Activated CD4-positive, alpha-beta T cell treated with anti-CD3 and anti-CD28 coated beads for 1 hour (primary cell): ENCODE data around the gene KIAA0825.

Experiments
- DNase-seq: peaks from one replicate; pipeline ENCODE4 v3.0.0-alpha.2; 2020

Gene KIAA0825

GRCh38 chr5:94501365-94501764 lies 117.0 kb downstream of the KIAA0825 start:
- no peak for DNase-seq

DNA sequence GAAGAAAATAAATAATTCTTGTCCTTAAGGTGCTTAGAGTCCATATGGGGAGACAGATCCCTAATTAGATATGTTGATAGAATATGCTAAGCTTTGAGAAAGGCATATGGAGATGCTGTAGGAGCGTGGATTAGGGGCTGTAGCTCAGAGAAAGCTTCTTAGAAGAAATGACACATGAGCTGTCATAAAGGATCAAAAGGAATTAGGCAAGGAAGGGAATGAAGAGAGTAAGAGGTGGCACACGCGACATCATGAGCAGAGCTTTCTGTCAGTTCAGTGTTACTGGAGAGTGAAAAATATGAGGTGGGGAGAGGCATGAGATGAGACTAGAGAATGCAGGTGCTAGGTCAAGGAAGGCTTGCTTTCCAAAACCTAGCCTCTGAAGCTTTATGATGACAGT lies 118.6 kb downstream of the KIAA0825 start:
- DNase-seq, result no peak

DNA sequence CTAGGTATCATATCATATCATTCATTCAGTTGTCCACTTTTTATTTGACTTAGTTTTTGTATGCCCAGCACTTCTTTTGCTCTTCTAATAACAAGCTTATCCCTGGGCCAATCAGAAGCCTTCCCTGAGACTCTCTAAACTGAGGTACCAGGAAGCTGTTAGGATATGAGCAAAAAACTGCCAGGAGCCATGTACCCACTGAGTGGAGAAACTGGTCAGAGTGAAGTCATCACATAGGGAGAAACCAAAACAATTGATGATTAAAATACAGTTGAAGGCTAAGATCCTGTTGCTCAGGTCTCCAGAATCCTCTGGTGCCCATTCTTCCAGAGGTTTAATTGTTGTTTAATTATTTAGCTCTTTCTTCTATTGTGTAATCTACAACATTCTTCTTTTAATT lies 120.2 kb downstream of the KIAA0825 start:
- DNase-seq, result no peak

DNA sequence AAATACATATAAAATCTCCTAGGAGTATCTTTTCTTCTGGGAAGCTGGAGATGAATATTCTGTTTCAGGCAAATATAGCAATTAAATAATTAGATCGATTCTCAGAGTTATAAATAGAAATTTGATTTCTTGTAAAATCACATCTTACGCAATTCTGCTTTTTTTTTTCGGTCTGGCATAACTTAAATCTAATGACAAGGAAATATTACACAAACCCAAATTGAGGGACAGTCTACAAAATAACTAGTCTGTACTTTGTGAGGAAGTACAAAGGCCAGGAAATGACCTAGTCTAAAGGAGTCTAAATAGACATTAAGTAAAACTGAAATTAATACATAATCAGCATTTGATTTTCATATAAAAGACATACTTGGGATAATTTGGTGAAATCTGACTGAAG lies 133.3 kb downstream of the KIAA0825 start:
- no peak for DNase-seq

DNA sequence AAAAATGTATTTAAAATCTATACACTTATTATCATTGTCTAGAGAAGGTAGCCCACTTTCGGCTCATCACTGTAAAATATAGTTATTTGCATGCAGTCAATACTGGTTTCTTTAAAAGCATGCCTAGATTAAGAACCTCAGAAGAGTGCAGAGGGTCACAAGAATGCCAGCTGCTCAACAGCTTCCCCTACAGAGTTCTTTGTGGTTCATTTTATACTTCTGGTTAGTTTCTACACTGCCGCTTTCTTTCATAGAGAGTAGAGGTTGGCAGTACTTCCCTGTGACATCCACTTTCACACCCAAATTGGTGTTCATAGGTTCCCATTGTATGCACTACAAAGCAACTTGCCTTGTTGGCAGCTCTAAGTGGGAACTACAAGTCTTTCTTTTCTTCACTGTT lies 137.3 kb downstream of the KIAA0825 start:
- DNase-seq, result no peak

DNA sequence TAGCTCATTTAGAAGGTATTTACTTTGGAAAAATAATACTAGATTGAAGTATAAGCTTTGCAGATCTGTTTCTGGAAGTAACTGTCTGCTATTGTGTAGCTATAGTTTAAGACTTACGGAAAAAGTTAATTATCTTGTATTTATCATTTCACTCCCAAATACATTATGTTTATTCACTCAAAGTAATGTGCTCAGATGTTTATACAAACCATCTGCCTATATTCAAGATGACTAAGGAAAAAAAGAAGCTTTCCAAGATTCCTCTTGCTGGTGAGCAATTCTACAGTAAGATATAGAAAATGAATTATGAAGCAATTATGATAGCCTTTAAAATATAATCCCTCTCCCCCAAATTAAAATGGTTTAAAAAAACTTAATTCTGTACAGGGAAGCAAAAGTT lies 137.9 kb downstream of the KIAA0825 start:
- no peak for DNase-seq

- DNase-seq, result no peak
These were observed 144.5 kb downstream of the KIAA0825 start for GRCh38 chr5:94473936-94474335.

DNA sequence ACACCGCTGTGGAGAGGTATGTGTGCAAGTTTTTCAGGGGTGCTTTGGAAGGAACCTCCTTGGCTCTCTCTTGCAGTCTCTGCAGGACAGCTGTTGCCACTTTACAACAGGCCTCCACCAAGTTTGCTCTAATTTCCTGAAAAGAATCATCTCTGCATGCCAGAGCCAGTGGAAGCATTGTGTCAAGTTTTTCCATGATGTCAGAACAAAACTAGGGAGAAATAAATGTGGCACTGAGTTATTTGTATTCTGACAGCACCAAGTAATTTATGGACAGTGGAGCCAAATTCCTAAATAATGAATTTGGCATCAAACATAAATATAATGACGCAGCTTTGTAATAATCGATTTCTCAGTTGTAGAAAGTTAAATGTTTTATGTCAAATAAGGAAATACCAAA lies 146.9 kb downstream of the KIAA0825 start:
- DNase-seq, result no peak

DNA sequence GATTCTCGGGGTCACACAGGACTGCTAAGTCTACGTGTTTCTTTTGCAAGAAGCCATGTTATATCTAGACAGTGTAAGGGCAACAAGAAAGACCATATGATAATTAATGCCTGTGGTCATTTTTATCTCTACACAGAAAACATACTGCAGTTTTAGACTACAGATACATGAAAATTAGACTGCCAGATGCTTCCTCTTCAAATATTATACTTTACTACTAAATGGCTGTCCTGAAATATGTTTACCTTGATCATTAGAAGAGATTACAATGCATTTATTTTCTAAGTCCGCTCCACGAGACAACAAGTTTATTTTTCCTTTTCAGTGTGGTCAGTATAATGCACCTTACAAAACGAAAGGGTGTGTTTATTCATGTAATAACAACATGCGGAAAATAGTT lies 147.6 kb downstream of the KIAA0825 start:
- DNase-seq, result no peak

- DNase-seq, result no peak
These were observed 148.5 kb downstream of the KIAA0825 start for GRCh38 chr5:94469894-94470329.

- no peak for DNase-seq
These were observed 150.2 kb downstream of the KIAA0825 start for GRCh38 chr5:94467954-94468930.

GRCh38 chr5:94467346-94467953 lies 151.0 kb downstream of the KIAA0825 start:
- no peak for DNase-seq

GRCh38 chr5:94463739-94464138 lies 154.7 kb downstream of the KIAA0825 start:
- DNase-seq, result no peak

GRCh38 chr5:94461131-94461530 lies 157.3 kb downstream of the KIAA0825 start:
- no peak for DNase-seq

DNA sequence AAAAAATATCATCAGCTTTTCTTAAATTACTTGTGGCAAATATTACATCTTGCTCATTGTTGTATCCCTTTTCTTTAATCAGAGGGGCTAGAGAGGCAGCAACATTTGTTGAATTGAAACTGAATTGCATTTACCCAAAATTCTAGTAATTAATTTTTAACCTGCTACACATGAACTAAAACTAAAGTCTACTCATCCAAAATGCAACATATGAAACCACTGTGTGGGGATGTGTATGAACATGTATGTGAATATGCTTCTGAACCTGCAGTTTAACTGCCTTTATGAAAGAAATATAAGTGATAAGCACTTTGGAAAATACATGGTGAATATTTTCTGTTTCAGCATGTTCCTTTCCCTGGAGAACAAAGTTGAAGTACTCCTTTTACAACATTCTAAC lies 158.5 kb downstream of the KIAA0825 start:
- no peak for DNase-seq

DNA sequence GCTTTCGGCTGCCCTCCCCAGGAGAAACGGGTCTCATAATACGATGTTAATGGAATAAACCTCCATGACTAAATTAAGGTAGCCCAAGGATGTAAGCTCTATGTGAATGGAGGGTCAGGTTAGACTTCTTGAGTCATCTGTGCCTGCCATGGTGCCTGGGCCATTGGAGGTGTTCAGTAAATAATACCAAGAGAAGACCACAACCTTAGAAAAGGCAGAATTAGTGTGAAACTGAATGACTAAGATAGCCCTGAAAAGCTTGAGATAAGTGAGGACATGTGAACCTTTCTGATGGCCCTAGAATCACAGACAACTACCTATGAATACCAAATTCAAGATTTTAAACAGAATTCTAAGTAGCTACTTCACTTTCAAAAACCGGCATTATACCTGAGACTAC lies 160.6 kb downstream of the KIAA0825 start:
- DNase-seq, result no peak

- no peak for DNase-seq
These were observed 172.7 kb downstream of the KIAA0825 start for GRCh38 chr5:94445726-94446125.

GRCh38 chr5:94442991-94443390 lies 175.4 kb downstream of the KIAA0825 start:
- DNase-seq, result no peak

DNA sequence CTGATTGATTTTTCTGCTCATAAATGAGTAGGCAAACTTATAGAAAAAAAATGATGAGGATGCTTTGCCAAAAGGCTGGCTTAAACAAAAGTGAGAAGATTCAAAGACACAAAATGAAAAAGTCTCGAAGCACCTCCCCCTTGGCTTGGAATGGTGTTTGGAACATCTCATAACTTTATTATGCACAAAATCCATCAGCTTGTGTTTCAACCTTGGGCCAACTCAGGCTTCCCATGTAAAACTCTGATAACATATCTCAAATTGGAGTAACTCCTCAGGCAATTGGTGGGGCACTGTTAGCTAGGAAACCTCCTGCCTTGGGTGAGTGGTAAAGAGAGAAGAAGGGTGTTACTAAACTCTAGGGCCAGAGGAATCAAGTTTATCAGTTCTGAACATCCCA lies 176.3 kb downstream of the KIAA0825 start:
- no peak for DNase-seq

DNA sequence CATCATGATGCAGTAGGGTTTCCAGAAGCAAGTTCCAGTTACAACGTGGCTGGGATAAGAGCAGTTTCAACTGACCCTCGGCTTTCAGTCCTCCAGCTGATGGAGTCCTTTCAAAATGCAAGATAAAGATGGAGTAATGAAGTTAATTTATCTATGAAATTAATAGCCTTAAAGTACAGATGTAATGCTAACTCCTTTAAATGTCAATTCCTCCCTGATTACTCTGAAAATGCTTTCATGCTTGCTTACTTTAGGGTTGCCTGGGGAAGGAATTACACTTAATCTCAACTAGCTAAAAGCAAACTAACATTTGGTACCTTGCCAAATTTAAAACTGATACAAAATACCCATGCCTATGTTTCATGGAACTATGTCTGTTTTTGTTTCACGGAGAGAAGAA lies 178.4 kb downstream of the KIAA0825 start:
- DNase-seq, result no peak

GRCh38 chr5:94433397-94434163 lies 184.8 kb downstream of the KIAA0825 start:
- DNase-seq, result no peak

DNA sequence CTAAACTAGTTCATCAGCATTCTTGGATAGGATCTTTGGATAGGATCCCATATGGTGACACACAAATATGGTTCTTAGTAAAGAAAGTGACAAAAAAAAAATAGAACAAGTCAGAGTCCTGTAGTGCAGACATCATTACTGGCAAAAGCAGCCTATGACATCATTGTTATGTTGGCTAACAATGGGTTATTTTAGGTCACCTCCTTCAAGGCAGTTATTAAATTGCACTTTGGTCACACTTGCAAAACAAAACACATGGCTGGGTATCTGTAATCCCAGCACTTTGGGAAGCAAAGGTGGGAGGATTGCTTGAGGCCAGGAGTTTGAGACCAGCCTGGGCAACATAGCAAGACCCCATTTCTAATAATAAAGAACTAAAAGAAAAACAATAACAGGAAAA lies 185.9 kb downstream of the KIAA0825 start:
- DNase-seq, result no peak

DNA sequence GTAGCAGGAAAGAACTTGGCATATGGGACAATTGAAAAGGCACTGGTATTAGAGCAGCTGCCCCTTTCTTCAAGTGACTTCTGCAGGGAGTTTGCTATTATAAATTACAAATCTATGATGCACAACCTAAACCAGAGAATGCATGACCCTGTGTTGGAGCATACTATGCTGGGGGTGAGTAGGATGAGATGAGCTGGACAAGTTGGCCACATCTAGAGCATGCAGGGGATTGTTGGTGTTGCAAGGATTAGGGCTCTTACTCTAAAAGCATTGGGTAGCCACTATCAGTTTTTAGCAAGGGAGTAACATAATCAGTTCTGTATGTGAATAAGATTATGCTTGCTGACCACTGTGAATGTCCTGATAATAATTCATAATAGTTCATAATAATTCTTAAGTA lies 186.7 kb downstream of the KIAA0825 start:
- DNase-seq, result no peak

- no peak for DNase-seq
These were observed 188.8 kb downstream of the KIAA0825 start for GRCh38 chr5:94429566-94429965.
